ENCODE data around the gene RELT.

The RELT gene

GRCh38 chr11:73413256-73413655 lies 37.1 kb downstream of the RELT start:
- in situ Hi-C loops (cut with MboI; ENCODE audit: low sequenced_read_pairs, unreplicated experiment): no loop called here
- TF ChIP-seq, protein P1, sequence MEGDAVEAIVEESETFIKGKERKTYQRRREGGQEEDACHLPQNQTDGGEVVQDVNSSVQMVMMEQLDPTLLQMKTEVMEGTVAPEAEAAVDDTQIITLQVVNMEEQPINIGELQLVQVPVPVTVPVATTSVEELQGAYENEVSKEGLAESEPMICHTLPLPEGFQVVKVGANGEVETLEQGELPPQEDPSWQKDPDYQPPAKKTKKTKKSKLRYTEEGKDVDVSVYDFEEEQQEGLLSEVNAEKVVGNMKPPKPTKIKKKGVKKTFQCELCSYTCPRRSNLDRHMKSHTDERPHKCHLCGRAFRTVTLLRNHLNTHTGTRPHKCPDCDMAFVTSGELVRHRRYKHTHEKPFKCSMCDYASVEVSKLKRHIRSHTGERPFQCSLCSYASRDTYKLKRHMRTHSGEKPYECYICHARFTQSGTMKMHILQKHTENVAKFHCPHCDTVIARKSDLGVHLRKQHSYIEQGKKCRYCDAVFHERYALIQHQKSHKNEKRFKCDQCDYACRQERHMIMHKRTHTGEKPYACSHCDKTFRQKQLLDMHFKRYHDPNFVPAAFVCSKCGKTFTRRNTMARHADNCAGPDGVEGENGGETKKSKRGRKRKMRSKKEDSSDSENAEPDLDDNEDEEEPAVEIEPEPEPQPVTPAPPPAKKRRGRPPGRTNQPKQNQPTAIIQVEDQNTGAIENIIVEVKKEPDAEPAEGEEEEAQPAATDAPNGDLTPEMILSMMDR (IDR thresholded peaks at IDR 0.05; ENCODE audit: borderline replicate concordance, control extremely low read depth, extremely low read depth, insufficient read depth, missing control alignments): no peak
- DNase-seq (ENCODE audit: low spot score): no peak

DNA sequence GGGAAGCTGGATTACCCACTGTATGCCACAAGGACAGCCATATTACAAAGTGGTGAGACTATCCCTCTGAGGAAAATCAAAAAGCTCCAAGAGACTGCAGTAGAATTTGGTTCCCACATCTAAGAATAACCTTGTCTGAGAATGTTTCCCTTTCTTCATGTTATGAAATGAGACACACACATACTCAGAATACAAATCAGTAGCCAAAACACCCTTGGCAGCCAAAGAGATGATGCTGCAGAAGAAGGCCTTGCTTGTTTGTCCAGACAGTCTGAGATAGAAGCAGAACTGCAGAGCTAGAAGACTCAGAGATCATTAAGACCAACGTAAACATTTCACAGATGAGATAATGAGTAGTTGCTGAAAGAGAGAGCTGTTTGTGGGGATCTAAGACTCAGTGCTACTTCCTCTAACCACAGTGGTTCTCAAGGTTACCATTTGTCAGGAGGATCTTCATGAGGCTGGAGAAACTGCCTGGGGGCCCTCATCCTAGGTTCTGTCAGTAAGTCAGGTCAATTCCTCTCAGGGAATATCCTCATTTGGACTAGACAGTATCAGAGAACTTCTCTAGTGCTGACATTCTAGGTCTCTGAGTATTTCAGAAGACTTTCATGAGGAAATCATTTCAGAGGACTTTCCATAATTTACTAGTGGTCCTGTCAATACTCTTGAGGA lies 38.9 kb downstream of the RELT start:
- in situ Hi-C loops (cut with MboI; ENCODE audit: low sequenced_read_pairs, unreplicated experiment): no loop called here
- peak; percentile 41 for DNase-seq (ENCODE audit: low spot score)
- TF ChIP-seq, protein P1 (IDR thresholded peaks at IDR 0.05; ENCODE audit: borderline replicate concordance, control extremely low read depth, extremely low read depth, insufficient read depth, missing control alignments): no peak

DNA sequence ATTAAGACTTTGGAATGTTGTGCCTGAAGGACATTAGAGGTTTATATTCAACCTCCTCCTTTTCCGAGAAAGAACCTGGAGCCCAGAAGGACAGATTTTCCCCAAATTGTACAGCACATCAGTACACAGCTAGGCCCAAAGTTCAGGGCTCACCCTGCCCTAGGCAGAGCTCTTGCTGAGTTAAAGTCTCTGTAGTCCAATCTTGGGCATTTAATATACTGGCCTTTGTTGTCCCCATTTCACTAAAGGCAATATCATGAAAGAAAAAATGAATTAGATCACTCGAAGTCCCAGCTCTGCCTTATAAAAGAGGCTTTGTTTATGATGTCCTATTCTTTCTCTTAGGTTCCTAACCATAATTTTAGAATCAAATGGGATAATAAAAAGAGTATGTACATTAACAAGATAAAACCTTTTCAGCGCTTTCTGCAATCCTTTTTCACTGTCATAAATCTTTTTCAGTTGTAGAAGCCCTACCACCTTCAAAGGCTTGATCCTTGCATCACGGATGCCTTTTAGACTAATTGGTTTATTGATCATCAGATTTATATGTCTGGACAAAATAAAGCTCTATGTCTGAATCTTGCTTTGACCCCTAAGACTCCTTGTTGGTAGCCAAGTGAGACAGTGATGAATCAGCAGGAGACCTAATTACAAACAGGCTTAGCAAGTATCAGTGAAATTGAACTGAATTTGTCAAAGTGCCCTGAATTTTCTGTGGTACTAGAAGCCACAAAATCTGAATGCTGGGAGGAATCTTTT lies 39.8 kb downstream of the RELT start:
- in situ Hi-C loops (cut with MboI; ENCODE audit: low sequenced_read_pairs, unreplicated experiment): no loop called here
- DNase-seq (ENCODE audit: low spot score): no peak
- TF ChIP-seq, protein P1 (IDR thresholded peaks at IDR 0.05; ENCODE audit: borderline replicate concordance, control extremely low read depth, extremely low read depth, insufficient read depth, missing control alignments): no peak

DNA sequence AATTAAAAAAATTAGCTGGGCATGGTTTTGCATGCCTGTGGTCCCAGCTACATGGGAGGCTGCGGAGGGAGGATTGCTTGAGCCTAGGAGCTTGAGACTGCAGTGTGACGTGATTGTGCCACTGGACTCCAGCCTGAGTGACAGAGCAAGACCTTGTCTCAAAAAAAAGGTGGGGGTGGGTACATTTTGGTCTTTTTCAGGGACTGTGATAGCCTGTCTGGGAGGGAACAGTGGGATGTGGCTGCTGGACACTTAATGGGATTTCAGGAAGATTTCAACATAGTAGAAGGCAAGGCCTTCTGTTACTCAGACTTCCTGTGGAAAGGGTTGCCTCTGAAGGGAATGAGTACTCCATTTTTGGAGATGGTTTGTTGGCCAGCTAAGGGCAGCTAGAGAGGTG lies 40.6 kb downstream of the RELT start:
- in situ Hi-C loops (cut with MboI; ENCODE audit: low sequenced_read_pairs, unreplicated experiment): no loop called here
- DNase-seq (ENCODE audit: low spot score): no peak
- TF ChIP-seq, protein P1 (IDR thresholded peaks at IDR 0.05; ENCODE audit: borderline replicate concordance, control extremely low read depth, extremely low read depth, insufficient read depth, missing control alignments): no peak

DNA sequence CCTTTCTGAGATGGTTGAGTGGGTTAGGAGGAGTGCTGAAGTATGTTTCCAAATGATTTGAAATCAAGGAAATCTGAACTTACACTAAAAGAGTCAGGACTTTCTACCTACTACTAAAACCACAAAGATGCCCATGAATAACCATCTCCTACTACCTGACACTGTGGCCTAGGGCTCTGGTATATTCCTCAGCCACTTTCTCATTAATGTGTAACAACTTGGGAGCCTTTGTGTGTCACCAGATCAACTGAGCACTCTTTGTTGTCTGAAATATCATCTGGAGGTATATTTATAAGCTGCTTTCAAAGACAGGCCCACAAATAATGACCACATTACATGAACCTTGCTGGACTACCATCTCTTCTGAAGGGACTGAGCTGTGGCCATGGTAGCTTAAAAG lies 43.9 kb downstream of the RELT start:
- TF ChIP-seq, protein P1 (IDR thresholded peaks at IDR 0.05; ENCODE audit: borderline replicate concordance, control extremely low read depth, extremely low read depth, insufficient read depth, missing control alignments): no peak
- DNase-seq (ENCODE audit: low spot score): no peak
- in situ Hi-C loops (cut with MboI; ENCODE audit: low sequenced_read_pairs, unreplicated experiment): no loop called here

GRCh38 chr11:73422886-73423285 lies 46.7 kb downstream of the RELT start:
- in situ Hi-C loops (cut with MboI; ENCODE audit: low sequenced_read_pairs, unreplicated experiment): no loop called here
- no peak for DNase-seq (ENCODE audit: low spot score)
- TF ChIP-seq, protein P1 (IDR thresholded peaks at IDR 0.05; ENCODE audit: borderline replicate concordance, control extremely low read depth, extremely low read depth, insufficient read depth, missing control alignments): no peak

Data from GM13976 (cell line).